GM21737 (cell line): Measurements from ENCODE around the gene CPLX3.

ENCODE experiments used
- ATAC-seq: cut with Tn5 transposase; IDR thresholded peaks from one replicate; pipeline ENCODE4 v1.9.1; 2021; ENCODE audit warnings: mild to moderate bottlenecking, moderate library complexity; ENCODE audit not compliant: unreplicated experiment

Gene CPLX3

GRCh38 chr15:74788042-74788682 is 38.3 kb upstream of the CPLX3 start:
- ATAC-seq = no peak

- peak; percentile 30 for ATAC-seq
These were observed 37.7 kb upstream of the CPLX3 start for GRCh38 chr15:74788683-74789151.

- ATAC-seq = no peak
These were observed 37.2 kb upstream of the CPLX3 start for GRCh38 chr15:74789171-74789631.

- ATAC-seq = no peak
These were observed 36.7 kb upstream of the CPLX3 start for GRCh38 chr15:74789741-74790079.

- ATAC-seq = no peak
These were observed 36.1 kb upstream of the CPLX3 start for GRCh38 chr15:74790080-74790916.

- ATAC-seq = no peak
These were observed 35.4 kb upstream of the CPLX3 start for GRCh38 chr15:74791007-74791406.

GRCh38 chr15:74791667-74792066 is 34.8 kb upstream of the CPLX3 start:
- ATAC-seq = no peak

GRCh38 chr15:74792227-74793016 is 34.0 kb upstream of the CPLX3 start:
- no peak for ATAC-seq

- ATAC-seq = no peak
These were observed 33.0 kb upstream of the CPLX3 start for GRCh38 chr15:74793135-74794028.

GRCh38 chr15:74794248-74794969 is 32.0 kb upstream of the CPLX3 start:
- no peak for ATAC-seq

- ATAC-seq = no peak
These were observed 31.5 kb upstream of the CPLX3 start for GRCh38 chr15:74794970-74795349.

- ATAC-seq = no peak
These were observed 30.3 kb upstream of the CPLX3 start for GRCh38 chr15:74795966-74796625.

- ATAC-seq = no peak
These were observed 27.8 kb upstream of the CPLX3 start for GRCh38 chr15:74798388-74799254.

- ATAC-seq = peak; percentile 5
These were observed 27.1 kb upstream of the CPLX3 start for GRCh38 chr15:74799255-74799855.

- ATAC-seq = peak; percentile 57
These were observed 26.4 kb upstream of the CPLX3 start for GRCh38 chr15:74799856-74800558.

GRCh38 chr15:74800559-74801094 is 25.8 kb upstream of the CPLX3 start:
- no peak for ATAC-seq
